Measurements from ENCODE around the gene LENG1. TPM values are rescaled to one million over a fixed set of nuclear protein-coding genes. Genes with fewer than 3 reads are reported as not detected.

LENG1 gene
- total and polyA plus RNA-seq, 2 donors (not counting 3 experiments of a cell fraction or from before 2014, with no cell fraction given): 3.0 to 5.0 TPM

DNA sequence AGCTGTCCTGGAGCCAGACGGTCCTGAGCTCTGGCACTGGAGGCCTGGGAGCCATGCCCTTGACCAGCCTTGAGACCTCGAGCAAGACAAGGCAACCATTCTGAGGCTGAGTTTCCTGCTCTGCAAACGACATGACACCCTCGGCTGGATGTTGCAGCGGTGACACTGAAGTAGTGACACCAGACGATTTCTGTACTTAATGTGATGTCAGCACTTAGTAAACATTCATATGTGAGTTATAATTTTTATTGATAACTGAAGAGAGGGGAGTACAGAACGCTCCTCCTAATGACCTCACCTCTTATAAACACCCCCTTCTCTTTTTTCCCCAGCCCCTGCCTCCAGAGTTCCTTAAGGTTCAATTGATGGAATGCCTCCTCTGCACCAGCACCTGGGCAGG, 51.0 kb downstream of the LENG1 start:
- intact Hi-C loops (cut with micrococcal nuclease): no loop called here
- dilution Hi-C loops (cut with MboI; ENCODE audit: extremely low pct_ligation_motif_present, low sequenced_read_pairs): no loop called here
- H2AFZ ChIP-seq (ENCODE audit: low read depth, low read length): no peak overlapping the region

More for the DNA sequence above, 51.0 kb downstream of the LENG1 start:
- Histone ChIP-seq H3K9ac (replicated peaks; ENCODE audit: extremely low read depth, insufficient read depth, low read length) (no peak overlapping the region), H3K4me2 (ENCODE audit: insufficient read depth, low read length) (no peak overlapping the region), H3K27me3 (ENCODE audit: control insufficient read depth in 2 of 2, insufficient read depth in 2 of 2, low read length in 2 of 2) (no peaks in the 10 kb centered on the region), H3K36me3 (ENCODE audit: control insufficient read depth in 2 of 2, extremely low read depth in 1 of 2, insufficient read depth in 2 of 2, low read length in 2 of 2) (peaks cover 0 to 40% of the 10 kb centered on the region in 2 experiments), H3K79me2 (ENCODE audit: control insufficient read depth, insufficient read depth, low read length) (peaks cover under 1% of the 10 kb centered on the region), H3K27ac (ENCODE audit: insufficient read depth, low read depth, low read length) (no peak overlapping the region), H3K4me1 (ENCODE audit: control insufficient read depth, extremely low read depth, insufficient read depth, low read length) (no peaks in the 10 kb centered on the region), H4K20me1 (replicated peaks; ENCODE audit: control insufficient read depth, extremely low read depth, insufficient read depth, low read length) (no peaks in the 10 kb centered on the region), H3K4me3 (replicated peaks in 1 of 3; ENCODE audit: insufficient read depth in 1 of 3, low read depth in 1 of 3, low read length in 3 of 3) (no peak overlapping the region), H3K9me3 (replicated peaks; ENCODE audit: control insufficient read depth, insufficient read depth, low read length) (no peaks in the 10 kb centered on the region), H3K9me1 (replicated peaks; ENCODE audit: control insufficient read depth, extremely low read depth, insufficient read depth, low read length) (no peaks in the 10 kb centered on the region)
- TF ChIP-seq JUN (IDR thresholded peaks at IDR 0.05; ENCODE audit: borderline replicate concordance, insufficient read depth, insufficient read length, low read depth) (no peak), MYC (IDR thresholded peaks at IDR 0.05; ENCODE audit: low read depth, low read length) (no peak), EZH2 (IDR thresholded peaks at IDR 0.05; ENCODE audit: borderline replicate concordance, low read depth, low read length, severe bottlenecking) (no peak), POLR2AphosphoS5 (IDR thresholded peaks at IDR 0.05; ENCODE audit: insufficient read depth, low read depth, low read length) (no peak), GATA2 (IDR thresholded peaks at IDR 0.05; ENCODE audit: insufficient read depth, insufficient read length, low read depth, low read length) (no peak), FOS (IDR thresholded peaks at IDR 0.05; ENCODE audit: borderline replicate concordance, insufficient read depth, low read length) (no peak), POLR2A (IDR thresholded peaks at IDR 0.05; ENCODE audit: low read depth, low read length) (no peak)
- TF ChIP-seq, protein P1, sequence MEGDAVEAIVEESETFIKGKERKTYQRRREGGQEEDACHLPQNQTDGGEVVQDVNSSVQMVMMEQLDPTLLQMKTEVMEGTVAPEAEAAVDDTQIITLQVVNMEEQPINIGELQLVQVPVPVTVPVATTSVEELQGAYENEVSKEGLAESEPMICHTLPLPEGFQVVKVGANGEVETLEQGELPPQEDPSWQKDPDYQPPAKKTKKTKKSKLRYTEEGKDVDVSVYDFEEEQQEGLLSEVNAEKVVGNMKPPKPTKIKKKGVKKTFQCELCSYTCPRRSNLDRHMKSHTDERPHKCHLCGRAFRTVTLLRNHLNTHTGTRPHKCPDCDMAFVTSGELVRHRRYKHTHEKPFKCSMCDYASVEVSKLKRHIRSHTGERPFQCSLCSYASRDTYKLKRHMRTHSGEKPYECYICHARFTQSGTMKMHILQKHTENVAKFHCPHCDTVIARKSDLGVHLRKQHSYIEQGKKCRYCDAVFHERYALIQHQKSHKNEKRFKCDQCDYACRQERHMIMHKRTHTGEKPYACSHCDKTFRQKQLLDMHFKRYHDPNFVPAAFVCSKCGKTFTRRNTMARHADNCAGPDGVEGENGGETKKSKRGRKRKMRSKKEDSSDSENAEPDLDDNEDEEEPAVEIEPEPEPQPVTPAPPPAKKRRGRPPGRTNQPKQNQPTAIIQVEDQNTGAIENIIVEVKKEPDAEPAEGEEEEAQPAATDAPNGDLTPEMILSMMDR (IDR thresholded peaks at IDR 0.05; ENCODE audit: extremely low read depth in 1 of 2, insufficient read depth in 1 of 2, low read depth in 1 of 2, low read length in 2 of 2): no peak
- POLR2A ChIA-PET: no interaction called here
- no TSS peak for BruUV-seq (replicated peaks)
- CTCF ChIA-PET: no interaction called here
- no peak for DNase-seq (ENCODE audit: low read depth, low spot score)
- FAIRE-seq: no peak
